GM12878 (cell line): ENCODE results near the gene AADAT. TPM values are rescaled to one million over a fixed set of nuclear protein-coding genes. Genes with fewer than 3 reads are reported as not detected.

ENCODE experiments used
- ATAC-seq: fragments of 200-7000 bp; cut with Tn5 transposase; 3 replicates; pipeline ENCODE4 v1.9.1; 2020; ENCODE audit warnings: mild to moderate bottlenecking, moderate library complexity
- BruUV-seq: library from RNA; stranded (reverse); fragments of 400-500 nt; replicated peaks from 2 replicates; lab custom pipeline; 2021; lab: Mats Ljungman, UMichigan
- CTCF ChIA-PET: fragments of 300-600 bp; sonication (Branson Sonifier 250); formaldehyde crosslinking; extraction: SDS; loops from one replicate; lab custom pipeline; 2021; ENCODE audit warnings: inconsistent platforms; lab: Yijun Ruan, JAX
- POLR2A ChIA-PET: fragments of 350-600 bp; formaldehyde crosslinking; extraction: SDS; loops from one replicate; lab custom pipeline; 2021; ENCODE audit warnings: inconsistent platforms; lab: Charles Lee
- RAD21 ChIA-PET: fragments of 300-600 bp; sonication (Branson Sonifier 250); formaldehyde crosslinking; loops from one replicate; lab custom pipeline; 2023; ENCODE audit warnings: antibody characterized with exemption; ENCODE audit not compliant: unreplicated experiment; lab: Charles Lee
- SMC1A ChIA-PET: fragments of 300-600 bp; sonication (Branson Sonifier 250); formaldehyde crosslinking; loops from one replicate; lab custom pipeline; 2023; ENCODE audit not compliant: unreplicated experiment, uncharacterized antibody; lab: Charles Lee
- DNase-seq: peaks from one replicate; pipeline ENCODE4 v3.0.0-alpha.2; 2011; ENCODE audit warnings: low read depth, low spot score
- FAIRE-seq: peaks from 3 replicates; lab custom pipeline; 2011; peaks lifted over from hg19 to GRCh38; lab: Jason Lieb, UNC
- H2AFZ ChIP-seq: 2 replicates; pipeline ENCODE4 v1.6.0; 2011; ENCODE audit warnings: low read depth, low read length, control low read depth; ENCODE audit not compliant: control insufficient read depth
- H3K27ac ChIP-seq: 2 replicates; pipeline ENCODE4 v1.5.1; 2011; ENCODE audit warnings: control low read depth; ENCODE audit not compliant: control insufficient read depth, insufficient read depth
- H3K27me3 ChIP-seq, 2 experiments: replicated peaks in 1 of 2; 2 replicates each; pipeline versions ENCODE4 v1.6.0 to v1.6.1; 2011; ENCODE audit warnings: low read length in 1 of 2; ENCODE audit not compliant: control insufficient read depth in 2 of 2, insufficient read depth in 2 of 2
- H3K36me3 ChIP-seq, 2 experiments: 2 replicates each; pipeline ENCODE4 v1.5.1; 2011; ENCODE audit warnings: low read length in 1 of 2; ENCODE audit not compliant: control insufficient read depth in 2 of 2, insufficient read depth in 2 of 2
- H3K4me1 ChIP-seq: 2 replicates; pipeline ENCODE4 v1.6.1; 2011; ENCODE audit warnings: mild to moderate bottlenecking, low read length, moderate library complexity, mixed read lengths; ENCODE audit not compliant: control insufficient read depth, insufficient read depth
- H3K4me2 ChIP-seq: 2 replicates; pipeline ENCODE4 v1.6.0; 2011; ENCODE audit warnings: control low read depth; ENCODE audit not compliant: control insufficient read depth, insufficient read depth
- H3K4me3 ChIP-seq: fragments of 200-600 bp; sonication (generic); 2 replicates; pipeline ENCODE4 v1.5.1; 2016
- H3K79me2 ChIP-seq: 2 replicates; pipeline ENCODE4 v1.6.0; 2011; ENCODE audit warnings: low read length; ENCODE audit not compliant: control insufficient read depth, insufficient read depth
- H3K9ac ChIP-seq: 2 replicates; pipeline ENCODE4 v1.8.0; 2011; ENCODE audit warnings: low read length, control low read depth, mixed read lengths; ENCODE audit not compliant: control insufficient read depth, insufficient read depth
- H3K9me3 ChIP-seq: replicated peaks from 3 replicates; pipeline ENCODE4 v1.5.1; 2011; ENCODE audit warnings: mild to moderate bottlenecking, low read length; ENCODE audit not compliant: control insufficient read depth, insufficient read depth
- H4K20me1 ChIP-seq: 2 replicates; pipeline ENCODE4 v1.6.0; 2011; ENCODE audit not compliant: control insufficient read depth, insufficient read depth
- ASH2L ChIP-seq: fragments of 300-600, 200-600 bp; sonication (generic); IDR thresholded peaks from 2 replicates; pipeline ENCODE4 v1.6.1; 2017; ENCODE audit warnings: low read depth, mild to moderate bottlenecking, borderline replicate concordance
- ATF7 ChIP-seq: fragments of 450-650 bp; IDR thresholded peaks from 2 replicates; pipeline ENCODE4 v1.6.1; 2016; ENCODE audit warnings: low read depth, mild to moderate bottlenecking
- BCLAF1 ChIP-seq: fragments of 450-650 bp; IDR thresholded peaks from 2 replicates; pipeline ENCODE4 v1.6.1; 2017; ENCODE audit warnings: antibody characterized with exemption, mild to moderate bottlenecking, moderate library complexity
- EZH2 ChIP-seq: IDR thresholded peaks from 2 replicates; pipeline ENCODE4 v1.6.1; 2012; ENCODE audit warnings: low read depth, mild to moderate bottlenecking, control low read depth, inconsistent platforms, low read length, borderline replicate concordance; ENCODE audit not compliant: control insufficient read depth
- HCFC1 ChIP-seq: fragments of 150-350 bp; IDR thresholded peaks from 2 replicates; pipeline ENCODE4 v1.6.1; 2014; ENCODE audit warnings: low read length
- IRF3 ChIP-seq: fragments of 450-650 bp; IDR thresholded peaks from 2 replicates; pipeline ENCODE4 v1.6.1; 2014; ENCODE audit warnings: mild to moderate bottlenecking
- MLLT1 ChIP-seq: fragments of 450-650 bp; IDR thresholded peaks from 2 replicates; pipeline ENCODE4 v1.6.1; 2016; ENCODE audit warnings: mild to moderate bottlenecking
- NFYA ChIP-seq: IDR thresholded peaks from 2 replicates; pipeline ENCODE4 v1.6.1; 2011; ENCODE audit warnings: low read depth, mild to moderate bottlenecking, low read length, improper control_type of control experiment, borderline replicate concordance
- PBX3 ChIP-seq: IDR thresholded peaks from 2 replicates; pipeline ENCODE4 v1.6.1; 2011; ENCODE audit warnings: mild to moderate bottlenecking, low read depth, low read length, moderate library complexity; ENCODE audit not compliant: insufficient replicate concordance
- POLR2AphosphoS2 ChIP-seq: IDR thresholded peaks from 2 replicates; pipeline ENCODE4 v1.6.1; 2011; ENCODE audit warnings: low read depth, mild to moderate bottlenecking, low read length, improper control_type of control experiment, moderate library complexity
- POU2F2 ChIP-seq: IDR thresholded peaks from 3 replicates; pipeline ENCODE4 v1.6.1; 2011; ENCODE audit warnings: low read depth, mild to moderate bottlenecking, low read length, borderline replicate concordance
- SMARCA5 ChIP-seq: fragments of 450-650 bp; IDR thresholded peaks from 2 replicates; pipeline ENCODE4 v1.6.1; 2017; ENCODE audit warnings: mild to moderate bottlenecking
- TAF1 ChIP-seq: IDR thresholded peaks from 2 replicates; pipeline ENCODE4 v1.6.1; 2011; ENCODE audit warnings: mild to moderate bottlenecking, low read depth, low read length, borderline replicate concordance
- USF2 ChIP-seq: IDR thresholded peaks from 2 replicates; pipeline ENCODE4 v1.6.1; 2011; ENCODE audit warnings: low read depth, low read length, improper control_type of control experiment, borderline replicate concordance
- WGBS: methylation state at CpG from one replicate; pipeline ENCODE4 v1.1.6; 2016; ENCODE audit warnings: low lambda C conversion rate; ENCODE audit not compliant: insufficient replicate concordance, insufficient coverage; ENCODE audit errors: missing lambda C conversion rate; 5-methylcytosine and 5-hydroxymethylcytosine counted together
- in situ Hi-C: fragments of 300-500 bp; cut with MboI; formaldehyde crosslinking; loops from 9 replicates; pipeline ENCODE4 v1.14.3; 2018; ENCODE audit warnings: mixed read lengths
- intact Hi-C: fragments of 100-400 bp; cut with micrococcal nuclease; formaldehyde crosslinking; loops from one replicate; pipeline ENCODE4 v1.14.2; 2022; ENCODE audit not compliant: unreplicated experiment
- polyA plus RNA-seq, 11 experiments: library from polyadenylated mRNA; depleted of rRNA in 4 of 11; unstranded in 6 of 11; stranded (reverse) in 5 of 11; fragments of >200 nt; fragmentation: Nextera tagmentation in 4 of 11; fragmentation: Illumina TruSeq in 1 of 11; extraction: Ambion mirVana in 4 of 11; extraction: Trizol in 1 of 11; gene quantifications; 1 replicate in 1 of 11; 2 replicates in 10 of 11; pipeline versions ENCODE4 v1.2.1 to v1.2.3, GENCODE V29; 2011 to 2016; ENCODE audit warnings: inconsistent platforms in 2 of 11, missing spikeins in 2 of 11, low read depth in 1 of 11
- total RNA-seq, 4 experiments: library from RNA; depleted of rRNA in 3 of 4; stranded (reverse); fragments of >200 nt in 3 of 4; fragmentation: Illumina TruSeq in 1 of 4; extraction: Trizol in 1 of 4; gene quantifications; 2 replicates each; pipeline versions ENCODE4 v1.2.1 to v1.2.3, GENCODE V29; 2013 to 2021

Gene AADAT
- total and polyA plus RNA-seq, 10 of the 15 experiments (the other 5 are each of a cell fraction or from before 2014, with no cell fraction given), result not detected

GRCh38 chr4:170114636-170115035 is 24.9 kb upstream of the AADAT start:
- Histone ChIP-seq H3K27ac (no peak overlapping the region), H3K27me3 (no peaks in the 10 kb centered on the region), H4K20me1 (no peaks in the 10 kb centered on the region), H2AFZ (no peak overlapping the region), H3K4me1 (no peaks in the 10 kb centered on the region), H3K36me3 (no peaks in the 10 kb centered on the region), H3K9me3 (no peaks in the 10 kb centered on the region), H3K9ac (no peak overlapping the region), H3K79me2 (no peaks in the 10 kb centered on the region), H3K4me3 (no peak overlapping the region), H3K4me2 (no peak overlapping the region)
- intact Hi-C loops (no loop called here), in situ Hi-C loops (no loop called here)
- FAIRE-seq (no peak), DNase-seq (no peak), ATAC-seq (no peak)
- no TSS peak for BruUV-seq
- RAD21 ChIA-PET, result no interaction called here
- CTCF ChIA-PET, result no interaction called here
- SMC1A ChIA-PET, result no interaction called here
- 25% methylated on average over 4 of the region's 4 CpGs for WGBS
- POLR2A ChIA-PET, result no interaction called here
- no peak for TF ChIP-seq PBX3
- TF ChIP-seq TAF1, result no peak
- no peak for TF ChIP-seq MLLT1
- no peak for TF ChIP-seq HCFC1
- no peak for TF ChIP-seq POU2F2
- TF ChIP-seq POLR2AphosphoS2, result no peak
- no peak for TF ChIP-seq ASH2L
- TF ChIP-seq ATF7, result no peak
- no peak for TF ChIP-seq BCLAF1
- TF ChIP-seq USF2, result no peak
- no peak for TF ChIP-seq EZH2
- no peak for TF ChIP-seq IRF3
- no peak for TF ChIP-seq NFYA
- TF ChIP-seq SMARCA5, result no peak
